Activated CD4-positive, CD25-positive, alpha-beta regulatory T cell treated with anti-CD3 and anti-CD28 coated beads, Interleukin-2, amount 50 U/mL, for 24 hours (primary cell): Measurements from ENCODE around the gene ZNF382.
"Not testable (repeated sequence)": the region's sequence is repeated elsewhere in the genome, so short reads cannot be mapped to it uniquely, and the experiment has no call there.

ENCODE experiments used
- ATAC-seq, 2 donors: fragments of 150-1000 bp; cut with Tn5 transposase; one replicate each; pipeline ENCODE4 v1.10.0; 2021; ENCODE audit warnings: mild to moderate bottlenecking in 1 of 2, moderate library complexity in 1 of 2

The ZNF382 gene

GRCh38 chr19:36605101-36605876 lies at the start of gene ZNF382:
TSS of gene ZNF382 (plus strand) at chr19:36605313. CDS start at chr19:36609915, 4,602 bp downstream.
- ATAC-seq, result peak; percentile 79 to 86

GRCh38 chr19:36564391-36564790 lies 40.7 kb upstream of the ZNF382 start:
- ATAC-seq, result no peak

- ATAC-seq, result no peak
Observed at GRCh38 chr19:36572593-36573019, 32.5 kb upstream of the ZNF382 start.

- ATAC-seq, result peak; percentile 95 to 96
Observed at GRCh38 chr19:36573020-36573894, 31.9 kb upstream of the ZNF382 start, which contains the start of gene ZNF529. TSS of gene ZNF529 (minus strand) at chr19:36573292. CDS start at chr19:36572346, 946 bp downstream.

GRCh38 chr19:36573895-36574720 lies 31.0 kb upstream of the ZNF382 start:
- ATAC-seq, result no peak

GRCh38 chr19:36574741-36575140 lies 30.4 kb upstream of the ZNF382 start:
- ATAC-seq, result no peak

- ATAC-seq, result no peak
Observed at GRCh38 chr19:36577271-36577996, 27.7 kb upstream of the ZNF382 start.

GRCh38 chr19:36579255-36579654 lies 25.9 kb upstream of the ZNF382 start:
- no peak for ATAC-seq

- not testable (repeated sequence) for ATAC-seq
Observed at GRCh38 chr19:36602681-36603080, 2.4 kb upstream of the ZNF382 start.

- ATAC-seq, result peak; percentile 96
Observed at GRCh38 chr19:36604656-36605100, 435 bp upstream of the ZNF382 start.

GRCh38 chr19:36605877-36606478 lies 865 bp downstream of the ZNF382 start:
- ATAC-seq, result peak; percentile 11 to 14

- ATAC-seq, result no peak
Observed at GRCh38 chr19:36627057-36627456, 21.9 kb downstream of the ZNF382 start.

- ATAC-seq, result no peak
Observed at GRCh38 chr19:36635342-36635741, 30.2 kb downstream of the ZNF382 start.

GRCh38 chr19:36638862-36639510 lies 33.9 kb downstream of the ZNF382 start:
- no peak for ATAC-seq

- no peak for ATAC-seq
Observed at GRCh38 chr19:36646746-36647145, 41.6 kb downstream of the ZNF382 start.

GRCh38 chr19:36652958-36653357 lies 47.8 kb downstream of the ZNF382 start:
- no peak for ATAC-seq

- no peak for ATAC-seq
Observed at GRCh38 chr19:36665832-36666231, 60.7 kb downstream of the ZNF382 start.

- no peak for ATAC-seq
Observed at GRCh38 chr19:36668646-36669045, 63.5 kb downstream of the ZNF382 start.

GRCh38 chr19:36672368-36672767 lies 67.3 kb downstream of the ZNF382 start:
- no peak for ATAC-seq

- ATAC-seq, result no peak
Observed at GRCh38 chr19:36674201-36674600, 69.1 kb downstream of the ZNF382 start.

- no peak for ATAC-seq
Observed at GRCh38 chr19:36679455-36679854, 74.3 kb downstream of the ZNF382 start.
